NT2/D1 (cell line): ENCODE results near the gene NIP7.

Source experiments
- SUZ12 ChIP-seq: IDR thresholded peaks from 2 replicates; pipeline ENCODE4 v1.6.1; 2011; ENCODE audit not compliant: insufficient read length, insufficient read depth; ENCODE audit errors: extremely low read depth
- YY1 ChIP-seq: IDR thresholded peaks from 2 replicates; pipeline ENCODE4 v1.6.1; 2011; ENCODE audit not compliant: insufficient read length, insufficient read depth
- ZNF274 ChIP-seq: IDR thresholded peaks from 2 replicates; pipeline ENCODE4 v1.6.1; 2011; ENCODE audit warnings: mild to moderate bottlenecking, low read depth, low read length

- TF ChIP-seq YY1 (peak; percentile 79), SUZ12 (no peak), ZNF274 (no peak)
Measured at GRCh38 chr16:69339289-69340094, at the start of gene NIP7, which contains the start of gene COG8.
